ENCODE measurements around the gene AHSG. TPM values are rescaled to one million over a fixed set of nuclear protein-coding genes. Genes with fewer than 3 reads are reported as not detected.

AHSG gene
- total RNA-seq, 1 experiment from 2014 or later: not detected

DNA sequence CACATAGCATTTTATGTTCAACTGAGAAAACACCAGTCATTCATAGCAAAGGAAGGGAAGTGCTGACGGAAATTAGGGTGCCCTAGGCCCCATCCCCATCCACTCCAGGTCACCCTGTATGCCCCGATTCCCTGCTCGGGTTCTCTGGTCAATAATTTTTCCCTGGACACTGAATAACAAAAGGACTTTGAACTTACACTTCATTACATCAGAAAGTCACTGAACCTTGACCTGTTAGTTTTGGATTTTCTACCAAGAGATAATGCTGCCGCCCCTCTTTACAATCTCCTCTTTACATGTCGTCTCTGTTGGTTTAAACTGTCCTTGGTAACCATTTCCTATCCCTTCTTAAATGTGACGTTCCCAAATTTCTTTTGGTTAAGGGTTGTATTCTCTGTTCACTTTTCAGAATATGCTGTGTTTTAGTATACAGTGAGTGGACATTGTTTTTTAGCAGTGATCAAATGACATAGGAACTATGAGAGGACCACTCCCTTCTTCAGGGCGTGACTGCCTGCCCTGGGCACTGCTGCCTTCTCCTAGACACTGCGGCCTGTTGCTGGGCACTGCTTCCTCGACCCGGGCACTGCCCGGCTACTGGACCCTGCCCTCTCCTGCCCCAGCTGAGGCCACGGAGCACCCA lies 13.6 kb upstream of the AHSG start:
- H3K4me1 Mint-ChIP-seq (ENCODE audit: insufficient read depth, unreplicated experiment): peaks cover 27% of the 10 kb centered on the region
- no peaks in the 10 kb centered on the region for H3K36me3 Mint-ChIP-seq (ENCODE audit: insufficient read depth, unreplicated experiment)
- intact Hi-C loops (cut with micrococcal nuclease): no loop called here
- H3K27ac Mint-ChIP-seq (ENCODE audit: low read depth, unreplicated experiment): no peak overlapping the region
- no peaks in the 10 kb centered on the region for H3K9me3 Mint-ChIP-seq (ENCODE audit: unreplicated experiment)
- H3K4me3 Mint-ChIP-seq (ENCODE audit: unreplicated experiment): no peak overlapping the region
- ChIA-PET POLR2A (interaction anchor here (0.6 to 1.3 kb wide), 3 partner anchors 9 to 45 kb away, joined by 3 to 4 read pairs (median 3); no protein-coding TSS in a partner anchor), CTCF (interaction anchor here (0.6 to 3.2 kb wide), 4 partner anchors 10 to 251 kb away, joined by 3 to 36 read pairs (median 6); no protein-coding TSS in a partner anchor)
- BruUV-seq (replicated peaks): no TSS peak
- no peaks in the 10 kb centered on the region for H3K27me3 Mint-ChIP-seq (ENCODE audit: insufficient read depth, unreplicated experiment)
- TF ChIP-seq, protein P1, sequence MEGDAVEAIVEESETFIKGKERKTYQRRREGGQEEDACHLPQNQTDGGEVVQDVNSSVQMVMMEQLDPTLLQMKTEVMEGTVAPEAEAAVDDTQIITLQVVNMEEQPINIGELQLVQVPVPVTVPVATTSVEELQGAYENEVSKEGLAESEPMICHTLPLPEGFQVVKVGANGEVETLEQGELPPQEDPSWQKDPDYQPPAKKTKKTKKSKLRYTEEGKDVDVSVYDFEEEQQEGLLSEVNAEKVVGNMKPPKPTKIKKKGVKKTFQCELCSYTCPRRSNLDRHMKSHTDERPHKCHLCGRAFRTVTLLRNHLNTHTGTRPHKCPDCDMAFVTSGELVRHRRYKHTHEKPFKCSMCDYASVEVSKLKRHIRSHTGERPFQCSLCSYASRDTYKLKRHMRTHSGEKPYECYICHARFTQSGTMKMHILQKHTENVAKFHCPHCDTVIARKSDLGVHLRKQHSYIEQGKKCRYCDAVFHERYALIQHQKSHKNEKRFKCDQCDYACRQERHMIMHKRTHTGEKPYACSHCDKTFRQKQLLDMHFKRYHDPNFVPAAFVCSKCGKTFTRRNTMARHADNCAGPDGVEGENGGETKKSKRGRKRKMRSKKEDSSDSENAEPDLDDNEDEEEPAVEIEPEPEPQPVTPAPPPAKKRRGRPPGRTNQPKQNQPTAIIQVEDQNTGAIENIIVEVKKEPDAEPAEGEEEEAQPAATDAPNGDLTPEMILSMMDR (IDR thresholded peaks at IDR 0.05; ENCODE audit: unreplicated experiment): no peak
- no peak for DNase-seq (ENCODE audit: unreplicated experiment)

DNA sequence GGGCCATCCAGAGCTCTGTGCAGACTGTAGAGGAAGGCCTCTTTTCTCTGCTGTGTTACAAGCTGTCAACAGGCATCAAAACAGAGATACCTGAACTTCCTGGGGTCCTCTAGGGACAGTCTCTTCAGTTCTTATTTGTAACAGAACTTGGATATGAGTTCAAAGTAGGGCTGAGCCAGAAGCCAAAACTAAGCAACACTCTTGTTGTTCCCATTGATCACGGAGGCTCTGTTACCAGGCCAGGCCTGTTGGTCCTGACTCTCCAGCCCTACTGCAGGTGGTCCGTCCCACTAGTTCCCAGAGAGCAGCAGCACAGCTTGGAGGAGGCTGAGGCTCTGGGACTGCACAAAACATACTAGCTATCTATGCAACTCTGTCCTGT lies 13.1 kb upstream of the AHSG start:
- H3K36me3 Mint-ChIP-seq (ENCODE audit: insufficient read depth, unreplicated experiment): no peaks in the 10 kb centered on the region
- H3K9me3 Mint-ChIP-seq (ENCODE audit: unreplicated experiment): no peaks in the 10 kb centered on the region
- BruUV-seq (replicated peaks): no TSS peak
- ChIA-PET CTCF (interaction anchor here (0.9 to 2.5 kb wide), 4 partner anchors 10 to 18 kb away, joined by 3 to 9 read pairs (median 4); no protein-coding TSS in a partner anchor), POLR2A (interaction anchor here (0.6 to 1.3 kb wide), 5 partner anchors 10 to 191 kb away, joined by 3 to 4 read pairs (median 3); no protein-coding TSS in a partner anchor)
- H3K27ac Mint-ChIP-seq (ENCODE audit: low read depth, unreplicated experiment): no peak overlapping the region
- H3K27me3 Mint-ChIP-seq (ENCODE audit: insufficient read depth, unreplicated experiment): no peaks in the 10 kb centered on the region
- DNase-seq (ENCODE audit: unreplicated experiment): no peak
- intact Hi-C loops (cut with micrococcal nuclease): no loop called here
- H3K4me3 Mint-ChIP-seq (ENCODE audit: unreplicated experiment): no peak overlapping the region
- peaks cover 28% of the 10 kb centered on the region for H3K4me1 Mint-ChIP-seq (ENCODE audit: insufficient read depth, unreplicated experiment)
- TF ChIP-seq, protein P1 (IDR thresholded peaks at IDR 0.05; ENCODE audit: unreplicated experiment): no peak

DNA sequence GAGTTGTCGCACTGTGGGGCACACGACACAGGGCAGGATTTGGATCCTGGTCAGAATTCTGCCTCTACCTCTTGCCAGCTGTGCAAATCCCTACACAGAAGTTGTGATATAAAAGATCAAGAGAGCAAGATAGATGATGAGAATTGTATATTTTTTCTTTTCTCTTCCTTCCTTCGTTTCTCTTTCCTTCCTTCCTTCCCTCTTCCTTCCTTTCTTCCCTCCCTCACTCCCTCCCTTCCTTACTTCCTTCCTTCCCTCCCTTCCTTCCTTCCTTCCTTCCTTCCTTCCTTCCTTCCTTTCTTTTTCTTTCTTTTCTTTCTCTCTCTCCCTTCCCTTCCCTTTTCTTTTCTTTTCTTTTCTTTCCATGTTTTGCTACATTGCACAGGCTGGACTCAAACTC lies 12.0 kb upstream of the AHSG start:
- H3K27me3 Mint-ChIP-seq (ENCODE audit: insufficient read depth, unreplicated experiment): no peaks in the 10 kb centered on the region
- intact Hi-C loops (cut with micrococcal nuclease): no loop called here

DNA sequence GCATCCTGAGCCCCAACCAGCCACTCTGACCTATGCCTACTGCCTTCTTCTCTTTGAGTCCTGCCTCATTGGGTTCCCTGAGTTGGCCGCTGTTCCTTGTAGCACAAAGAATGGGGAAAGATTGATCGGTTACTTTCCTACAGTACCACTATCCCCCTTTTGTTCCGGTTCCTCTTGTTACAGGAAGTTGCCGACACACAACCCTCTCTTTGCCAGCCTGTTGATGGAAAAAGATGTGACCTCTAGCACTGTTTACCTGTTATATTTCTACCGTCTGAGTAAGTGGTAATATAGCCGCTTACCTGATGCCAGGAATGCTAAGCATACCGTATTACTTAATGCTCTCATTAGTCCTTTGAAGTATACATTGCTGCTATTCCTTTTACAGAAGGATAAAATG lies 9.7 kb upstream of the AHSG start:
- ChIA-PET CTCF (interaction anchor here (2.8 kb wide), 1 partner anchor 13 kb away, joined by 18 read pairs; no protein-coding TSS in a partner anchor), POLR2A (interaction anchor here (1.0 to 1.3 kb wide), 2 partner anchors 13 to 36 kb away, joined by 3 to 4 read pairs; partner anchors contain the start of gene TBCCD1)
- Mint-ChIP-seq H3K4me1 (ENCODE audit: insufficient read depth, unreplicated experiment) (peaks cover 26% of the 10 kb centered on the region), H3K9me3 (ENCODE audit: unreplicated experiment) (no peaks in the 10 kb centered on the region), H3K4me3 (ENCODE audit: unreplicated experiment) (no peak overlapping the region), H3K27ac (ENCODE audit: low read depth, unreplicated experiment) (no peak overlapping the region), H3K36me3 (ENCODE audit: insufficient read depth, unreplicated experiment) (no peaks in the 10 kb centered on the region), H3K27me3 (ENCODE audit: insufficient read depth, unreplicated experiment) (no peaks in the 10 kb centered on the region)
- TF ChIP-seq, protein P1 (IDR thresholded peaks at IDR 0.05; ENCODE audit: unreplicated experiment): no peak
- intact Hi-C loops (cut with micrococcal nuclease): no loop called here
- no peak for DNase-seq (ENCODE audit: unreplicated experiment)
- no TSS peak for BruUV-seq (replicated peaks)

More for the DNA sequence above, 12.0 kb upstream of the AHSG start:
- peaks cover 34% of the 10 kb centered on the region for H3K4me1 Mint-ChIP-seq (ENCODE audit: insufficient read depth, unreplicated experiment)
- no TSS peak for BruUV-seq (replicated peaks)
- POLR2A ChIA-PET: interaction anchor here (0.7 to 1.7 kb wide), 2 partner anchors 9 to 13 kb away, joined by 3 to 5 read pairs; no protein-coding TSS in a partner anchor
- DNase-seq (ENCODE audit: unreplicated experiment): no peak
- H3K27ac Mint-ChIP-seq (ENCODE audit: low read depth, unreplicated experiment): no peak overlapping the region
- CTCF ChIA-PET: interaction anchor here (0.6 to 2.5 kb wide), 6 partner anchors 8 to 93 kb away, joined by 3 to 9 read pairs (median 4); no protein-coding TSS in a partner anchor
- no peaks in the 10 kb centered on the region for H3K9me3 Mint-ChIP-seq (ENCODE audit: unreplicated experiment)
- no peak overlapping the region for H3K4me3 Mint-ChIP-seq (ENCODE audit: unreplicated experiment)
- TF ChIP-seq, protein P1 (IDR thresholded peaks at IDR 0.05; ENCODE audit: unreplicated experiment): no peak
- H3K36me3 Mint-ChIP-seq (ENCODE audit: insufficient read depth, unreplicated experiment): no peaks in the 10 kb centered on the region

Measured in MCF 10A (cell line).